Panc1 (cell line): Measurements from ENCODE around the gene MGA. TPM values are rescaled to one million over a fixed set of nuclear protein-coding genes. Genes with fewer than 3 reads are reported as not detected.

Source experiments
- ATAC-seq: fragments of 200-7000 bp; cut with Tn5 transposase; 2 replicates; pipeline ENCODE4 v1.9.1; 2020; ENCODE audit warnings: mild to moderate bottlenecking, moderate library complexity
- BruUV-seq: library from RNA; stranded (reverse); fragments of 400-500 nt; replicated peaks from 2 replicates; lab custom pipeline; 2021; lab: Mats Ljungman, UMichigan
- CTCF ChIA-PET: fragments of 300-600 bp; sonication (Branson Sonifier 250); formaldehyde crosslinking; loops from one replicate; lab custom pipeline; 2022; ENCODE audit warnings: antibody characterized with exemption; lab: Charles Lee
- POLR2A ChIA-PET: fragments of 300-600 bp; sonication (Branson Sonifier 250); formaldehyde crosslinking; loops from one replicate; lab custom pipeline; 2022; ENCODE audit warnings: antibody characterized with exemption; lab: Charles Lee
- DNase-seq: peaks from one replicate; pipeline ENCODE4 v3.0.0-alpha.2; 2010; ENCODE audit warnings: low read depth, low spot score
- H3K27ac ChIP-seq: 2 replicates; pipeline ENCODE4 v1.5.1; 2011; ENCODE audit warnings: mild to moderate bottlenecking, low read length, inconsistent platforms
- H3K27me3 ChIP-seq: fragments of 200-500 bp; sonication (Bioruptor generic); 2 replicates; pipeline ENCODE4 v1.6.0; 2014; ENCODE audit warnings: low read length, inconsistent platforms; ENCODE audit not compliant: control insufficient read depth, insufficient read depth
- H3K36me3 ChIP-seq: fragments of 200-500 bp; sonication (Bioruptor generic); 2 replicates; pipeline ENCODE4 v1.5.1; 2014; ENCODE audit warnings: inconsistent platforms, mild to moderate bottlenecking, low read length, moderate library complexity; ENCODE audit not compliant: control insufficient read depth, insufficient read depth
- H3K4me1 ChIP-seq: 2 replicates; pipeline ENCODE4 v1.5.1; 2011; ENCODE audit warnings: inconsistent platforms, mild to moderate bottlenecking, low read length, moderate library complexity; ENCODE audit not compliant: control insufficient read depth, insufficient read depth
- H3K4me3 ChIP-seq, 2 experiments: 2 replicates each; pipeline ENCODE4 v1.5.1; 2011 to 2012; ENCODE audit warnings: low read depth in 2 of 2, low read length in 2 of 2, mild to moderate bottlenecking in 2 of 2, inconsistent platforms in 1 of 2, moderate library complexity in 1 of 2
- H3K9me3 ChIP-seq: fragments of 200-500 bp; sonication (Bioruptor generic); 2 replicates; pipeline ENCODE4 v1.5.1; 2014; ENCODE audit warnings: low read depth, mild to moderate bottlenecking, inconsistent platforms, low read length, moderate library complexity; ENCODE audit not compliant: control insufficient read depth, insufficient read depth
- CTCF ChIP-seq: fragments of 450-650 bp; IDR thresholded peaks from 2 replicates; pipeline ENCODE4 v1.5.1; 2017; ENCODE audit warnings: mild to moderate bottlenecking
- POLR2AphosphoS5 ChIP-seq: IDR thresholded peaks from 2 replicates; pipeline ENCODE4 v1.6.1; 2012; ENCODE audit warnings: mild to moderate bottlenecking, low read depth, low read length, moderate library complexity
- REST ChIP-seq, 2 experiments: IDR thresholded peaks; 2 replicates each; pipeline ENCODE4 v1.6.1; 2011 to 2012; ENCODE audit warnings: low read depth in 2 of 2, control low read depth in 1 of 2, low read length in 1 of 2, mild to moderate bottlenecking in 1 of 2, moderate library complexity in 1 of 2; ENCODE audit not compliant: insufficient read depth in 1 of 2
- SIN3A ChIP-seq: IDR thresholded peaks from 2 replicates; pipeline ENCODE4 v1.6.1; 2012; ENCODE audit warnings: low read depth, mild to moderate bottlenecking, low read length, moderate library complexity, borderline replicate concordance; ENCODE audit not compliant: insufficient read depth
- TCF7L2 ChIP-seq: IDR thresholded peaks from 2 replicates; pipeline ENCODE4 v1.6.1; 2011; ENCODE audit warnings: mild to moderate bottlenecking, low read depth, low read length, inconsistent platforms
- in situ Hi-C: cut with HindIII; loops from 2 replicates; pipeline ENCODE4 v1.10.0; 2016; ENCODE audit warnings: low sequenced_read_pairs, low pct_unique_long_range_greater_than_20kb
- intact Hi-C: fragments of 100-400 bp; cut with micrococcal nuclease; formaldehyde crosslinking; loops from one replicate; pipeline ENCODE4 v1.10.0; 2022; ENCODE audit not compliant: unreplicated experiment
- total RNA-seq: library from RNA; stranded (reverse); gene quantifications from one replicate; pipeline ENCODE4 v1.2.1, GENCODE V29; 2021; ENCODE audit not compliant: unreplicated experiment

MGA gene
- total RNA-seq, 1 experiment from 2014 or later: 43.6 TPM

- H3K36me3 ChIP-seq: peaks cover 2% of the 10 kb centered on the region; the same call in 1 of the 2 replicates
- H3K27me3 ChIP-seq: no peaks in the 10 kb centered on the region
- no peak overlapping the region for H3K4me3 ChIP-seq
- H3K9me3 ChIP-seq: no peaks in the 10 kb centered on the region
- BruUV-seq: no TSS peak
- ChIA-PET POLR2A (interaction anchor here (0.6 kb wide), 1 partner anchor 40 kb away, joined by 3 read pairs; no protein-coding TSS in a partner anchor), CTCF (interaction anchor here (1.1 kb wide), 1 partner anchor 48 kb away, joined by 3 read pairs; no protein-coding TSS in a partner anchor)
- no peaks in the 10 kb centered on the region for H3K4me1 ChIP-seq
- no peak for ATAC-seq
- in situ Hi-C loops: no loop called here
- no peak overlapping the region for H3K27ac ChIP-seq
- no peak for DNase-seq
- intact Hi-C loops: no loop called here
- TF ChIP-seq TCF7L2 (no peak), CTCF (no peak), SIN3A (no peak), POLR2AphosphoS5 (no peak), REST (IDR thresholded peaks at IDR 0.05; ENCODE audit: insufficient read depth in 1 of 2, low read depth in 2 of 2, low read length in 1 of 2) (no peak)
Measured at GRCh38 chr15:41820791-41821423, 160.7 kb downstream of the MGA start.

GRCh38 chr15:41821831-41822230 lies 161.6 kb downstream of the MGA start:
- no peak for TF ChIP-seq SIN3A
- TF ChIP-seq CTCF: no peak
- TF ChIP-seq REST (IDR thresholded peaks at IDR 0.05; ENCODE audit: insufficient read depth in 1 of 2, low read depth in 2 of 2, low read length in 1 of 2): no peak
- TF ChIP-seq TCF7L2: no peak
- no peak for TF ChIP-seq POLR2AphosphoS5
- H3K27me3 ChIP-seq: no peaks in the 10 kb centered on the region
- H3K27ac ChIP-seq: no peak overlapping the region
- BruUV-seq: no TSS peak
- intact Hi-C loops: no loop called here
- ChIA-PET CTCF (no interaction called here), POLR2A (no interaction called here)
- H3K4me1 ChIP-seq: no peaks in the 10 kb centered on the region
- in situ Hi-C loops: no loop called here
- H3K4me3 ChIP-seq: no peak overlapping the region
- no peaks in the 10 kb centered on the region for H3K9me3 ChIP-seq
- peaks cover 2% of the 10 kb centered on the region; the same call in 1 of the 2 replicates for H3K36me3 ChIP-seq
- DNase-seq (no peak), ATAC-seq (no peak)
